Activated naive CD8-positive, alpha-beta T cell treated with anti-CD3 and anti-CD28 coated beads, Interleukin-2, amount 50 U/mL, for 24 hours (primary cell): Measurements from ENCODE around the gene RNU11.
"Not testable (repeated sequence)": the region's sequence is repeated elsewhere in the genome, so short reads cannot be mapped to it uniquely, and the experiment has no call there.

Experiments
- ATAC-seq: fragments of 150-1000 bp; cut with Tn5 transposase; one replicate; pipeline ENCODE4 v1.10.0; 2021
- DNase-seq: peaks from one replicate; pipeline ENCODE4 v3.0.0; 2021
- H3K27ac Mint-ChIP-seq: one replicate; pipeline ENCODE4 v1.8.0; 2021; ENCODE audit warnings: mild to moderate bottlenecking, mixed read lengths
- H3K27me3 Mint-ChIP-seq: one replicate; pipeline ENCODE4 v1.8.0; 2021; ENCODE audit warnings: mixed read lengths
- H3K36me3 Mint-ChIP-seq: one replicate; pipeline ENCODE4 v1.8.0; 2021; ENCODE audit warnings: low read depth, mixed read lengths
- H3K4me1 Mint-ChIP-seq: one replicate; pipeline ENCODE4 v1.8.0; 2021; ENCODE audit warnings: mixed read lengths
- H3K4me3 Mint-ChIP-seq: one replicate; pipeline ENCODE4 v1.8.0; 2021; ENCODE audit warnings: mild to moderate bottlenecking, moderate library complexity, mixed read lengths
- H3K9me3 Mint-ChIP-seq: one replicate; pipeline ENCODE4 v1.8.0; 2021; ENCODE audit warnings: mixed read lengths

Gene RNU11

DNA sequence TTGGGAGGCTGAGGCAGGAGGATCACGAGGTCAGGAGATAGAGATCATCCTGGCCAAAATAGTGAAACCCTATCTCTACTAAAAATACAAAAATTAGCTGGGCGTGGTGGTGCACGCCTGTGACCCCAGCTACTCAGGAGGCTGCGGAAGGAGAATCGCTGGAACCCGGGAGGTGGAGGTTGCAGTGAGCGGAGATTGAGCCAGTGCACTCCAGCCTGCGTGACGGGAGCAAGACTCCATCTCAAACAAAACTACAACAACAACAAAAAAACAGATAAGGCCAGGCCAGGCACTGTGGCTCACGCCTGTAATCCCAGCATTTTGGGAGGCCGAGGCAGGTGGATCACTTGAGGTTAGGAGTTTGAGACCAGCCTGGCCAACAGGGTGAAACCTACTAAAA, 3.0 kb upstream of the RNU11 start:
- not testable (repeated sequence) for H3K27ac Mint-ChIP-seq, DNase-seq, H3K9me3 Mint-ChIP-seq, ATAC-seq, H3K27me3 Mint-ChIP-seq, H3K4me3 Mint-ChIP-seq
- Mint-ChIP-seq H3K4me1 (peaks cover 67% of the 10 kb centered on the region), H3K36me3 (peaks cover 11% of the 10 kb centered on the region)

DNA sequence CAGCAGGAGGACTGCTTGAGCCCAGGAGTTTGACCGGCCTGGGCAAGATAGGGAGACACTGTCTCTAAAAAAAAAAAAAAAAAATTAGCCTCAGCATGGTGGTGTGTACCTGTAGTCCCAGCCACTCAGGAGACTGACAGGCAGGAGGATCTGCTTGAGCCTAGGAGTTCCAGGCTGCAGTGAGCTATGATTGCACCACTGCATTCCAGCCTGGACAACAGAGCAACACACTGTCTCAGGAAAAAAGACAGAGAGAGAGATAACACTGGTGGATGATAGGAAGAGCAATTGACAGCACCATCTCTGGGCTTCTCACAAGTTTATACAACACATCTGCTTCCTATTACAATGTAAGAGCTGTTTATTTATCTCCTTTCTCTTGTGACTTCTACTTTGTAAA, 2.4 kb upstream of the RNU11 start:
- Mint-ChIP-seq H3K4me3 (no peak overlapping the region), H3K36me3 (peaks cover 11% of the 10 kb centered on the region), H3K27ac (peak overlapping the region; percentile 12), H3K9me3 (no peaks in the 10 kb centered on the region), H3K27me3 (no peaks in the 10 kb centered on the region), H3K4me1 (peaks cover 62% of the 10 kb centered on the region)
- no peak for DNase-seq
- no peak for ATAC-seq

DNA sequence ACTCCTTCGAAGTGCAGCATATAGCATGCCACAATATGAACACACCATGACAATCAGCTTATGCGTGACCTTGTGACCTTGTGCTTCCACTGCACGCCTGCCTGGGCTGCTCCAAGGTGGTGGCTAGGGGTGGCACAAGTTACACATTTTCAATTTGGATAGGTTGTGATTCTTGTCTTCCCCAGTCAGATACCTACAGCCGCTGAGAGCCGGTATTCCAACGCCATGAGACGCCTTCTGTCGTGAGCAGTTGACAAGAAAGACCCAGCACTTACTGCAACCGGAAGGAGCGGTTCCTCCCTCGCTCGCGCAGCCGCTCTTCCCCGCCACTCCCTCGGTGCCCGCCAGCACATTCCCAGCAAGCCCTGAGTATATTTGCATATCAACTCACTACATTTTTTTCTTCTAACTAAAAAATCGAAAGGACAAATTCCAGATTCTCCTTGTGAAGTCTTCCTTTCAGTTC, 359 bp upstream of the RNU11 start:
- peak overlapping the region; percentile 98 for H3K27ac Mint-ChIP-seq
- H3K36me3 Mint-ChIP-seq: peaks cover 8% of the 10 kb centered on the region
- no peaks in the 10 kb centered on the region for H3K9me3 Mint-ChIP-seq
- ATAC-seq (peak; percentile 75), DNase-seq (peak; percentile 85)
- H3K4me3 Mint-ChIP-seq: peak overlapping the region; percentile 83
- H3K27me3 Mint-ChIP-seq: no peaks in the 10 kb centered on the region
- H3K4me1 Mint-ChIP-seq: peaks cover 42% of the 10 kb centered on the region

DNA sequence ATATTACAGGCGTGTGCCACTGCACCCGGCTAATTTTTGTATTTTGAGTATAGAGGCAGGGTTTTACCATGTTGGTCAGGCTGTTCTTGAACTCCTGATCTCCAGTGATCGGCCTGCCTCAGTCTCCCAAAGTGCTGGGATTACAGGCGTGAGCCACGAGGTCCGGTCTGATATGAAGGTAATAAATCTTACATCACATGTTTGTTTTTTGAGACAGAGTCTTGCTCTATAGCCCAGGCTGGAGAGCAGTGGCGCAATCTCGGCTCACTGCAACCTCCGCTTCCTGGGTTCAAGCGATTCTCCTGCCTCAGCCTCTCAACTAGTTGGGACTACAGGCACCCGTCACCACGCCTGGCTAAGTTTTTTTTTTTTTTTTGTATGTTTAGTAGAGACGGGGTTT, 4.7 kb downstream of the RNU11 start:
- H3K4me1 Mint-ChIP-seq: peaks cover 13% of the 10 kb centered on the region
- H3K27me3 Mint-ChIP-seq, H3K36me3 Mint-ChIP-seq, DNase-seq, H3K4me3 Mint-ChIP-seq, H3K27ac Mint-ChIP-seq, H3K9me3 Mint-ChIP-seq, ATAC-seq: not testable (repeated sequence)

DNA sequence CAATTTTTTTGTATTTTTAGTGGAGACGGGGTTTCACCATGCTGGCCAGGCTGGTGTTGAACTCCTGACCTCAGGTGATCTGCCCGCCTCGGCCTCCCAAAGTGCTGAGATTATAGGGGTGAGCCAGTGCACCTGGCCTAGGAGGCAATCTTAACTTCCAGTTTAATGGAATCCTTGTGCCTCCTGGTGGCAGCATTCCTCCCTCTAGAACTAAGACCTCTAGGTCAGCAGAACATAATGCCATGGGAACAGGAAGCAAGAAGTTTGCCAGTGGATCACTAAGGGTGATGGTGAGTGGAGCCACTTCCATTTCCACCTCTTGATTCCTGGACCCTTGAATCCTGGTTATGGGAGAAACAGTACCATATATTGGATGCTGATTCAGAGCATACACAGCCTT, 5.5 kb downstream of the RNU11 start:
- H3K4me1 Mint-ChIP-seq, ATAC-seq, H3K4me3 Mint-ChIP-seq, DNase-seq, H3K27me3 Mint-ChIP-seq, H3K27ac Mint-ChIP-seq, H3K36me3 Mint-ChIP-seq, H3K9me3 Mint-ChIP-seq: not testable (repeated sequence)

GRCh38 chr1:28655448-28656311, 7.3 kb downstream of the RNU11 start:
- H3K4me1 Mint-ChIP-seq, H3K27me3 Mint-ChIP-seq, DNase-seq, H3K27ac Mint-ChIP-seq, ATAC-seq, H3K4me3 Mint-ChIP-seq, H3K36me3 Mint-ChIP-seq, H3K9me3 Mint-ChIP-seq: not testable (repeated sequence)

DNA sequence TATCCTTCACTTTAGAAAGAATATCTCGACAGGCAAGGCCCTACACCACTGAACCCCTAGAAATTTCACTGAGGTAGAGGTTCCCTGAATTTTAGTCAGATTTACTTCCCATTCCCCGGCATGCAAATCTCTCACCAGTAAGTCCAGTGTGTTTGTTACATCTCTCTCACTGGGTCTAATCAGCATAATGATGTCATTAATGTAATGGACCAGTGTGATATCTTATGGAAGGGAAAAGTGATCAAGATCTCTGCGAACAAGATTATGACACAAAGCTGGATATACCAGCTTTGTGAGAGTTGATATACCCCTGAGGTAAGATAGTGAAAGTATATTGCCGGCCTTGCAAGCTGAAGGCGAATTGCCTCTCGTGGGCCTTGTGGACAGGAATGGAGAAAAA, 7.9 kb downstream of the RNU11 start:
- ATAC-seq: no peak
- Mint-ChIP-seq H3K36me3 (no peaks in the 10 kb centered on the region), H3K4me3 (no peak overlapping the region), H3K27ac (no peak overlapping the region), H3K4me1 (no peaks in the 10 kb centered on the region), H3K9me3 (no peaks in the 10 kb centered on the region), H3K27me3 (no peaks in the 10 kb centered on the region)
- no peak for DNase-seq

DNA sequence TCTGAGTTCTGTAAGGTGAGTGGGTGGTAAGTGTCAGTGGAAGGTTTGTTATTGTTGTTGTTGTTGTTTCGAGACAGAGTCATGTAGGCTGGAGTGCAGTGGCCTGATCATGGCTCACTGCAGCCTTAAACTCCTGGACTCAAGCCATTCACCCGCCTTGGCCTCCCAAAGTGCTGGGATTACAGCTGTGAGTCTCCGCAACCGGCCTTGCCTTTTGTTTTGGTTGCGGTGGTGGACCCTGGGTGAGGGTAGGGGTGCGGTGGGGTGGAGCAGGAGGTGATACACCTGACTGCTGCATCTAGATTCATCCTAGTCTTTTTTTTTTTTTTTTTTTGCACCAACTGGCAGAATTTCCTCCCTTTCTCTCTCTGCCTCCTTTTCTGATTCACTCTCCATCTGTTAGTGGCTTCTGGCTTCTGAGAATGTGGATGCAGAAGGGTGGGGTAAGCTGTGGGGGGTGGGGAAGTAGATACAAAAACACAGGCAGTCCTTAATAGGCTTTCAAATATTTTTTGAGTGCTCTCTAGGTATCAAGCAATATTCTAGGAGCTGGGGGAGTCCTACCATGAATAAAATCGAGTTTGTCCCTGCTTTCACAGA, 15.6 kb downstream of the RNU11 start:
- no peak for DNase-seq
- H3K27ac Mint-ChIP-seq: no peak overlapping the region
- ATAC-seq: no peak
- H3K4me3 Mint-ChIP-seq: no peak overlapping the region
- H3K4me1 Mint-ChIP-seq: peaks cover 8% of the 10 kb centered on the region
- H3K9me3 Mint-ChIP-seq: no peaks in the 10 kb centered on the region
- peaks cover 2% of the 10 kb centered on the region for H3K36me3 Mint-ChIP-seq
- H3K27me3 Mint-ChIP-seq: no peaks in the 10 kb centered on the region

GRCh38 chr1:28666806-28667205, 18.4 kb downstream of the RNU11 start:
- Mint-ChIP-seq H3K36me3 (peaks cover 2% of the 10 kb centered on the region), H3K27me3 (no peaks in the 10 kb centered on the region), H3K4me1 (peaks cover 17% of the 10 kb centered on the region), H3K9me3 (no peaks in the 10 kb centered on the region), H3K4me3 (peak overlapping the region; percentile 11), H3K27ac (no peak overlapping the region)
- ATAC-seq: no peak
- DNase-seq: no peak

- peak; percentile 90 for DNase-seq
- peaks cover 17% of the 10 kb centered on the region for H3K4me1 Mint-ChIP-seq
- ATAC-seq: peak; percentile 69
- H3K4me3 Mint-ChIP-seq: peak within 1 kb of the TSS; percentile 96
- peak within 1 kb of the TSS; percentile 97 for H3K27ac Mint-ChIP-seq
- peaks cover 2% of the 10 kb centered on the region for H3K36me3 Mint-ChIP-seq
- no peaks in the 10 kb centered on the region for H3K9me3 Mint-ChIP-seq
- H3K27me3 Mint-ChIP-seq: no peaks in the 10 kb centered on the region
These were observed 20.0 kb downstream of the RNU11 start, which contains the start of gene GMEB1 for GRCh38 chr1:28668191-28668955. Gene GMEB1, plus strand, starts transcription at chr1:28668784. Its CDS starts 14,829 bp downstream, at chr1:28683613.

- no peaks in the 10 kb centered on the region for H3K9me3 Mint-ChIP-seq
- H3K27me3 Mint-ChIP-seq: no peaks in the 10 kb centered on the region
- H3K4me1 Mint-ChIP-seq: peaks cover 17% of the 10 kb centered on the region
- H3K4me3 Mint-ChIP-seq: peak overlapping the region; percentile 96
- H3K27ac Mint-ChIP-seq: peak overlapping the region; percentile 94
- ATAC-seq: peak; percentile 71
- peak; percentile 51 for DNase-seq
- peaks cover 2% of the 10 kb centered on the region for H3K36me3 Mint-ChIP-seq
These were observed 20.7 kb downstream of the RNU11 start for GRCh38 chr1:28668956-28669723.

DNA sequence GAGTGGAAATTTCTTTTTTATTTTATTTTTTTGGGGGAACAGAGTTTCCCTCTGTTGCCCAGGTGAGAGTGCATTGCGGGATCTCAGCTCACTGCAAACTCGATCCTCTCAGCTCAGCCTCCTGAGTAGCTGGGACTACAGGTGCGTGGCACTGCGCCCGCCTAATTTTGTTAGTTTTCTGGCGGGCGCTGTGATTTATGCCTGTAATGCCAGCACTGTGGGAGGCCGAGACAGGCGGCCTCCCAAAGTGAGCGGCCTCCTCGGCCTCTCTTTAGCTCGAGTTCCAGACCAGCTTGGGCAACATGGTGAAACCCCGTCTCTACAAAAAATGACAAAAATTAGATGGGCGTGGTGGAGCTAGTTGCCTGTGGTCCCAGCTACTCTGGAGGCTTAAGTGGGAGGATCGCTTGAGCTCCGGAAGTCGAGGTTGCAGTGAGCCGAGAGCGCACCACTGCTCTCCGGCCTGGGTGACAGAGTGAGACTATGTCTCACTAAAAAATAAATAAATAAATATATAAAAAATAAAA, 22.9 kb downstream of the RNU11 start:
- no peak overlapping the region for H3K27ac Mint-ChIP-seq
- H3K4me3 Mint-ChIP-seq: no peak overlapping the region
- DNase-seq: no peak
- ATAC-seq: no peak
- no peaks in the 10 kb centered on the region for H3K27me3 Mint-ChIP-seq
- H3K9me3 Mint-ChIP-seq: no peaks in the 10 kb centered on the region
- H3K36me3 Mint-ChIP-seq: peaks cover 8% of the 10 kb centered on the region
- H3K4me1 Mint-ChIP-seq: peaks cover 18% of the 10 kb centered on the region

DNA sequence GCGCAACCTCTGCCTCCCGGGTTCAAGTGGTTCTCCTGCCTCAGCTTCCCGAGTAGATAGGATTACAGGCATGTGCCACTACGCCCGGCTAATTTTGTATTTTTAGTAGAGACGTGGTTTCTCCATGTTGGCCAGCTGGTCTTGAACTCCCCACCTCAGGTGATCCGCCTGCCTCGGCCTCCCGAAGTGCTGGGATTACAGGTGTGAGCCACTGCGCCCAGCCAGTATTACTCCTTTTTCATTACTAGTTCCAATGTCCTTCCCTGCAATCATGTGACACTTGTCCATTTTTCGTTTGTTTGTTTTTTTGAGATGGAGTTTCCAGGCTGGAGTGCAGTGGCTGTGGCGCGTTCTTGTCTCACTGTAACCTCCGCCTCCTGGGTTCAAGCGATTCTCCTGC, 24.6 kb downstream of the RNU11 start:
- not testable (repeated sequence) for H3K27ac Mint-ChIP-seq, ATAC-seq, H3K36me3 Mint-ChIP-seq, H3K4me3 Mint-ChIP-seq, H3K27me3 Mint-ChIP-seq, H3K9me3 Mint-ChIP-seq, DNase-seq
- peaks cover 16% of the 10 kb centered on the region for H3K4me1 Mint-ChIP-seq

DNA sequence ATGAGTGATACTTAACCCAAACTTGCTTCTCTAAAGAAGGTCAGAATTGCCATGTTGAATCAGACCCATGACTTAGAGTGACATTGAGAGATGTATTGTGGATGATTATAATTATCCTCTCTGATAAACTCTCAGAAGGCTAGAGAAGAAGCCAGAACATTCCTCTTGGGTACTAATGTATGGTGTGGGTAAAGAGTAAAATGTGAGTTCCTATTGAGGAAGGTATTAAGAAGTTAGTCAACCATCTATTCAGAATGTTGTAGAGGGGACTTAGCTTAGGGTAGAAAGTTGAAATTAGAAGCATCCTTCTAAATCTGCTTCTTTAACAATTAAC, 27.5 kb downstream of the RNU11 start:
- Mint-ChIP-seq H3K36me3 (peaks cover 5% of the 10 kb centered on the region), H3K4me3 (no peak overlapping the region), H3K27ac (no peak overlapping the region), H3K4me1 (peaks cover 4% of the 10 kb centered on the region), H3K9me3 (no peaks in the 10 kb centered on the region), H3K27me3 (no peaks in the 10 kb centered on the region)
- DNase-seq (no peak), ATAC-seq (no peak)
